GM18870 (cell line): Measurements from ENCODE around the gene GRM5.

Source experiments
- ATAC-seq: cut with Tn5 transposase; IDR thresholded peaks from one replicate; pipeline ENCODE4 v1.9.1; 2021; ENCODE audit warnings: moderate library complexity; ENCODE audit not compliant: unreplicated experiment

The GRM5 gene

GRCh38 chr11:88454881-88455280 is 610.9 kb downstream of the GRM5 start:
- ATAC-seq, result no peak
